OCI-LY3 (cell line): Measurements from ENCODE around the gene RAB23.
"Not testable (repeated sequence)": the region's sequence is repeated elsewhere in the genome, so short reads cannot be mapped to it uniquely, and the experiment has no call there.

Source experiments
- H2AFZ ChIP-seq: fragments of 200-600, 300-600 bp; shearing (Covaris generic); 2 replicates; pipeline ENCODE4 v1.6.0; 2014; ENCODE audit warnings: antibody characterized with exemption, low read depth, low read length
- H3K27ac ChIP-seq: fragments of 200-600, 300-600 bp; sonication (generic); 2 replicates; pipeline ENCODE4 v1.5.1; 2014; ENCODE audit warnings: mild to moderate bottlenecking, low read length, moderate library complexity, mixed read lengths
- H3K27me3 ChIP-seq: fragments of 200-600, 300-600 bp; sonication (generic); 2 replicates; pipeline ENCODE4 v1.6.1; 2014; ENCODE audit warnings: low read depth, low read length, mixed read lengths
- H3K36me3 ChIP-seq: fragments of 200-600, 300-600 bp; sonication (generic); replicated peaks from 2 replicates; pipeline ENCODE3; 2014; ENCODE audit warnings: low read depth, low read length, mixed read lengths
- H3K4me1 ChIP-seq: fragments of 300-600, 200-600 bp; sonication (generic); 2 replicates; pipeline ENCODE4 v1.6.1; 2014; ENCODE audit warnings: low read length, mixed read lengths
- H3K4me2 ChIP-seq: fragments of 200-600, 300-600 bp; sonication (generic); 2 replicates; pipeline ENCODE4 v1.6.1; 2014; ENCODE audit warnings: low read length, mixed read lengths
- H3K4me3 ChIP-seq: fragments of 300-600, 200-600 bp; sonication (generic); 2 replicates; pipeline ENCODE4 v1.5.1; 2014; ENCODE audit warnings: antibody characterized with exemption, mild to moderate bottlenecking, low read length, moderate library complexity
- H3K79me2 ChIP-seq: fragments of 300-600, 200-600 bp; shearing (Covaris generic); 2 replicates; pipeline ENCODE4 v1.6.1; 2014; ENCODE audit warnings: mild to moderate bottlenecking, low read length, mixed read lengths
- H3K9ac ChIP-seq: fragments of 300-600, 200-600 bp; shearing (Covaris generic); 2 replicates; pipeline ENCODE4 v1.6.0; 2014; ENCODE audit warnings: mild to moderate bottlenecking, low read length, moderate library complexity
- H3K9me3 ChIP-seq: fragments of 200-600, 300-600 bp; shearing (Covaris generic); 2 replicates; pipeline ENCODE4 v1.6.1; 2014; ENCODE audit warnings: low read length, mixed read lengths; ENCODE audit not compliant: insufficient read depth
- H4K20me1 ChIP-seq: fragments of 200-600, 300-600 bp; sonication (generic); 2 replicates; pipeline ENCODE4 v1.6.1; 2016; ENCODE audit warnings: low read length, mixed read lengths; ENCODE audit not compliant: insufficient read depth
- EZH2phosphoT487 ChIP-seq: fragments of 200-600 bp; shearing (Covaris generic); IDR thresholded peaks from 2 replicates; pipeline ENCODE4 v1.6.1; 2018; ENCODE audit warnings: antibody characterized with exemption, mixed run types, low read depth
- TF ChIP-seq, protein P1 (sequence below): fragments of 200-600, 300-600 bp; sonication (generic); IDR thresholded peaks from 2 replicates; pipeline ENCODE4 v1.5.1; 2014; ENCODE audit warnings: antibody characterized with exemption, low read length, low read depth

Gene RAB23

DNA sequence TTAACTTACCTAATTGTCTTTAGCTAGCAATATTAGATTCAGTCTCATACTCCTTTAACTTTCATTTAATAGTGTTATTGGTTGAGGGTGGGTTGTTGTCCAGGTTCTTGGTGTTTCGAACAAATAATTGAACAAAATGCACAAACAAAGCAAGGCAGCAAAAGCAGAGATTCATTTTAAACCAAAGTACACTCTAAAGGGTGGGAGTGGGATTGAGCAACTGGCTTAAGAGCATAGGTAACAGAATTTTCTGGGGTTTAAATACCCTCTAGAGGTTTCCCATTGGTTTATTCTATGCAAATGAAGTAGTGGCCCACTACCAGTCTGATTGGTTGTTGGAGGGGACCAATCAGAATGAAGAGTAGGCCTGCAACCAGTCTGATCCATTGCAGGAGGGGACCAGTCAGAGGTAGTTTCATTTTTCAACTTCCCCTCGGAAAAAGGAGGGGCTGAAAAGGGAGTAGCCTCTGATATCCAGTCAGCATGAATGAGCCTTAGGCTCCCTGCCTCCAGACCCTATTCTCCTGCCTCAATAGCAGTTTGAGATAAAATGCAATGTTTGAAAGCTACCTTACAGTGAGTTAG lies 26.3 kb upstream of the RAB23 start:
- H3K9me3 ChIP-seq: no peaks in the 10 kb centered on the region
- H3K27ac ChIP-seq: no peak overlapping the region
- H3K27me3 ChIP-seq: no peaks in the 10 kb centered on the region
- H3K9ac ChIP-seq: no peak overlapping the region
- H2AFZ ChIP-seq: no peak overlapping the region
- no peak for TF ChIP-seq EZH2phosphoT487
- TF ChIP-seq, protein P1, sequence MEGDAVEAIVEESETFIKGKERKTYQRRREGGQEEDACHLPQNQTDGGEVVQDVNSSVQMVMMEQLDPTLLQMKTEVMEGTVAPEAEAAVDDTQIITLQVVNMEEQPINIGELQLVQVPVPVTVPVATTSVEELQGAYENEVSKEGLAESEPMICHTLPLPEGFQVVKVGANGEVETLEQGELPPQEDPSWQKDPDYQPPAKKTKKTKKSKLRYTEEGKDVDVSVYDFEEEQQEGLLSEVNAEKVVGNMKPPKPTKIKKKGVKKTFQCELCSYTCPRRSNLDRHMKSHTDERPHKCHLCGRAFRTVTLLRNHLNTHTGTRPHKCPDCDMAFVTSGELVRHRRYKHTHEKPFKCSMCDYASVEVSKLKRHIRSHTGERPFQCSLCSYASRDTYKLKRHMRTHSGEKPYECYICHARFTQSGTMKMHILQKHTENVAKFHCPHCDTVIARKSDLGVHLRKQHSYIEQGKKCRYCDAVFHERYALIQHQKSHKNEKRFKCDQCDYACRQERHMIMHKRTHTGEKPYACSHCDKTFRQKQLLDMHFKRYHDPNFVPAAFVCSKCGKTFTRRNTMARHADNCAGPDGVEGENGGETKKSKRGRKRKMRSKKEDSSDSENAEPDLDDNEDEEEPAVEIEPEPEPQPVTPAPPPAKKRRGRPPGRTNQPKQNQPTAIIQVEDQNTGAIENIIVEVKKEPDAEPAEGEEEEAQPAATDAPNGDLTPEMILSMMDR: no peak
- H3K4me3 ChIP-seq: no peak overlapping the region
- H3K36me3 ChIP-seq: no peaks in the 10 kb centered on the region
- H3K4me1 ChIP-seq: no peaks in the 10 kb centered on the region
- no peak overlapping the region for H3K4me2 ChIP-seq
- no peaks in the 10 kb centered on the region for H4K20me1 ChIP-seq
- no peaks in the 10 kb centered on the region for H3K79me2 ChIP-seq

DNA sequence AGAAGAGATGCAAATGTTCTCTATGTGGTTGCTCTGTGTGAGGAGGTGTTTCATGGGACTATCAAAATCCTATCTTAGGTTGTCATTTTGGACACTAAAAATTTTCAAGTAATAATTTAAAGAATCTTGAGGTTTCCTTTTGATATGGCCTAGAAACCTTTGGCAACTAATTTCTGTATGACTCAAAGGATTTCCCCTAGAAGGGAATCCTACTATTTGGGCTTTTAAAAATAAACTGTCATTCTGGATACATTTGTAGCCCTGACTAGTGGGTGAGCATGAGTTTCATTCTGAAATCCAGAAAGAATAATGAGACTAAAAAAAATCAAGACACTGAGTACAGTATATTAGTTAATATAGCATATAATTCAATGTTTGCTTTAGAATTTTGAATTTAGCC lies 25.5 kb upstream of the RAB23 start:
- Histone ChIP-seq H3K79me2 (no peaks in the 10 kb centered on the region), H3K9me3 (no peaks in the 10 kb centered on the region), H3K4me1 (no peaks in the 10 kb centered on the region), H3K27me3 (no peaks in the 10 kb centered on the region), H3K9ac (no peak overlapping the region), H3K27ac (no peak overlapping the region), H2AFZ (no peak overlapping the region), H3K36me3 (no peaks in the 10 kb centered on the region), H3K4me3 (no peak overlapping the region), H3K4me2 (no peak overlapping the region), H4K20me1 (no peaks in the 10 kb centered on the region)
- TF ChIP-seq, protein P1: no peak
- TF ChIP-seq EZH2phosphoT487: no peak

DNA sequence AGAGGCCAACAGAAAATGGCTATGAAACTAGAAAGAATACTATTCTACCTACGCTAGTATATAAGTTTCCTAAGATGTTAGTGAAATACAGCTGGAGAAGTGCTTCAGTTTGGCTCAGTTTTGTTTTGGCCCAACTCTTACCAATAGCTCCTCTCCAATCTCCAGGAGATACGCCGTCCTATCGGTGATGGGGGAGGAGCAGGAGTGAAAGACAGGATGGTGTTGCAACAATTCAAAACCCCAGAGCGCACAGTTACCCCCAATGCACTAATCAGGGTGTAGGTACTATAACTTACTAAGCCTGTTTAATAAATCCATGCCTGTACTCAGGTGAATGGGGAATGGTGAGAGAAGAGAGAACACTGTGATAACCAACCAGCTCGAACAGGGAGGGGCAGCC lies 24.2 kb upstream of the RAB23 start:
- Histone ChIP-seq H3K9me3 (no peaks in the 10 kb centered on the region), H3K27me3 (no peaks in the 10 kb centered on the region), H3K4me2 (no peak overlapping the region), H3K79me2 (no peaks in the 10 kb centered on the region), H3K4me1 (no peaks in the 10 kb centered on the region), H3K36me3 (no peaks in the 10 kb centered on the region), H3K9ac (no peak overlapping the region), H4K20me1 (no peaks in the 10 kb centered on the region), H2AFZ (no peak overlapping the region), H3K4me3 (no peak overlapping the region), H3K27ac (no peak overlapping the region)
- TF ChIP-seq EZH2phosphoT487: no peak
- TF ChIP-seq, protein P1: no peak

DNA sequence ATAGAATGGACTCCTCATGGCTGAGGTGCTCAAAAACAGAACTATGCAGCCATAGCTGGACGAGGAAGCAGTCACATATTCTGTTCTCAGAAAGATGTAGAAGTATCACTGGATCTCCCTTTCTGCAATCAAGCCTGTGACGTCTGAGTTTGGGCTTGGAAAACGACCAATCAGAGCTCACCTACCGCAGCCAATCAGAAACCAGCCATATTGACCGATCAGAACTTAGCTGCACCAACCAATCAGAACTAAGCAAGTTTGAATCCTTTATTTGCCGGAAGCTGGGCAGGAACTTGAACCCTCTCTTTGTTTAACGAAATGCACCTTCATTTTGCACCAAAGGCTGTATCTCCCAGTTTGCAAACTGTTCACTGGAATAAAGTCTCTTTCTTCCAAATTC lies 21.8 kb upstream of the RAB23 start:
- no peaks in the 10 kb centered on the region for H3K4me1 ChIP-seq
- H3K27ac ChIP-seq: no peak overlapping the region
- H2AFZ ChIP-seq: no peak overlapping the region
- no peak overlapping the region for H3K4me2 ChIP-seq
- no peaks in the 10 kb centered on the region for H3K27me3 ChIP-seq
- H3K4me3 ChIP-seq: no peak overlapping the region
- no peak overlapping the region for H3K9ac ChIP-seq
- no peaks in the 10 kb centered on the region for H3K79me2 ChIP-seq
- H3K9me3 ChIP-seq: no peaks in the 10 kb centered on the region
- H4K20me1 ChIP-seq: no peaks in the 10 kb centered on the region
- TF ChIP-seq EZH2phosphoT487: no peak
- TF ChIP-seq, protein P1: no peak
- no peaks in the 10 kb centered on the region for H3K36me3 ChIP-seq

DNA sequence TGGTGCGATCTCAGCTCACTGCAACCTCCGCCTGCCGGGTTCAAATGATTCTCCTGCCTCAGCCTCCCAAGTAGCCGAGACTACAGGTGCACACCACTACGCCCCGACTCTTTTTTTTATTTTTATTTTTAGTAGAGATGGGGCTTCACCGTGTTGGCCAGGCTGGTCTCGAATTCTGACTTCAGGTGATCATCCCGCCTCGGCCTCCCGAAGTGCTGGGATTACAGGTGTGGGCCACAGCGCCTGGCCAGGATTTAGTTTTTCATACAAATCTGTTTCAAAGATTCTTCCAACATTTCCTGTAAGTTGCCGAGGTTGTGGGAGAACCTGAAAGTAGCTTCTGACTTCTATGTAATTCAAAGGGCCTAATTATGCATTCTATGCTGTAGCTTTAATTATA lies 21.4 kb upstream of the RAB23 start:
- not testable (repeated sequence) for H3K79me2 ChIP-seq, H3K4me2 ChIP-seq, H3K9ac ChIP-seq, H3K27me3 ChIP-seq, H2AFZ ChIP-seq, H3K4me1 ChIP-seq, H3K9me3 ChIP-seq, H4K20me1 ChIP-seq, H3K36me3 ChIP-seq, H3K27ac ChIP-seq, H3K4me3 ChIP-seq
